ENCODE data around the gene ZNF385B.

Gene ZNF385B

DNA sequence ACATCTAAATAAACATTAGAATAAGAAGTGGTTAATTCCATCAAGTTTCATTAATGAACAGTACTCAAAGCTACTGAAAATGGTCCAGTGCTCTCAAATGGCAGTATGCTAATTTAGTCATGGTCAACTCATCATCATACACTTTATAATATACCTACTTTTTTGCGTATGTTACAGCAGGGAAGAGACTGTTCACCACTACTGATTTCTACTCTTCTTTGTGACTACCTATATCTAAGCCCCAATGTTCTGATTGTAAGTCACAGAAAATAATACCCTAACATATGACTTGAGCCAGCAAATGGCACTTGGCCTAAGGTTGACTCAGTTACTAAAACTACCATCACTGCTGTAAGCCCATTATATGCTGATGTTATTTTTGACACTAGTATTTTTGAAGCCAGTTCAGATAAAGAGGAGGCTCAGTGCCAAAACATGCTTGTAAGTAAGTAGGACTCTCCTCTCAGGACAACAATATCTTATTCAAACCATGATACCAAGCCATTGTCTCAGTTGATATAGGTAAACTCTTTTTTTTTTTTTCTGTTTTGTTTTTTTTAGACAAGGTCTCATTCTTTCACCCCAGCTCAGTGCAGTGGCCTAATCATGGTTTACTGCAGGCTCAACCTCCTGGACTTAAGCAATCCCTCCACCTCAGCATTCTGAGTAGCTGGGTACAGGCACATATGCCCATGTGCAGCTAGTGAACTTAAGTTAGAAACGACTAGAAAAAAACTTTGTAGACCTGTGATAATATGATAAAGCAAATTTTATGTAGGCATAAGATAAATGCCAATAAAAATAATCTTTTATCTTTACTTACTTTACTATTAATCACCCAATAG is 266.9 kb downstream of the ZNF385B start:
- WGBS (ENCODE audit: extremely low coverage, insufficient coverage, insufficient read length), result no CpG with 5 or more reads among the region's 2 CpGs
- no peak overlapping the region for H3K4me2 ChIP-seq (ENCODE audit: low read length)
- no peak overlapping the region for H3K27ac ChIP-seq (ENCODE audit: low read depth, low read length)
- no peak overlapping the region for H4K12ac ChIP-seq (ENCODE audit: low read depth, low read length)
- H3K4me1 ChIP-seq (ENCODE audit: control insufficient read depth in 1 of 2, insufficient read depth in 2 of 2, low read length in 2 of 2), result no peaks in the 10 kb centered on the region
- H3K9ac ChIP-seq (ENCODE audit: low read length), result no peak overlapping the region
- no peaks in the 10 kb centered on the region for H3K9me3 ChIP-seq (ENCODE audit: insufficient read depth, low read depth, low read length)
- H2BK12ac ChIP-seq (ENCODE audit: low read length), result no peak overlapping the region
- no peak overlapping the region for H3K18ac ChIP-seq (ENCODE audit: low read length)
- H3K79me2 ChIP-seq (ENCODE audit: control insufficient read depth, insufficient read depth, low read length, poor library complexity), result no peaks in the 10 kb centered on the region
- no peak overlapping the region for H2BK120ac ChIP-seq (ENCODE audit: insufficient read depth, low read length, poor library complexity)
- no peak overlapping the region for H3K14ac ChIP-seq (ENCODE audit: low read length)
- H4K91ac ChIP-seq (ENCODE audit: low read depth, low read length), result no peak overlapping the region
- H3K27me3 ChIP-seq (ENCODE audit: insufficient read depth, low read length), result no peaks in the 10 kb centered on the region
- no peak overlapping the region for H2AK5ac ChIP-seq (ENCODE audit: low read length)
- no peak for DNase-seq
- no peak overlapping the region for H3K4me3 ChIP-seq (ENCODE audit: low read depth, low read length)
- H3K4ac ChIP-seq (ENCODE audit: low read depth, low read length), result no peak overlapping the region
- no peaks in the 10 kb centered on the region for H3K79me1 ChIP-seq (ENCODE audit: low read length)
- no peak overlapping the region for H2BK5ac ChIP-seq (ENCODE audit: low read depth, low read length, poor library complexity)
- H4K8ac ChIP-seq (ENCODE audit: low read depth, low read length), result no peak overlapping the region
- H3K23ac ChIP-seq (ENCODE audit: low read length), result no peak overlapping the region
- no peak overlapping the region for H2AFZ ChIP-seq (ENCODE audit: insufficient read depth, low read length, poor library complexity)
- no peaks in the 10 kb centered on the region for H3K36me3 ChIP-seq (ENCODE audit: control insufficient read depth in 1 of 2, insufficient read depth in 2 of 2, low read length in 2 of 2)

DNA sequence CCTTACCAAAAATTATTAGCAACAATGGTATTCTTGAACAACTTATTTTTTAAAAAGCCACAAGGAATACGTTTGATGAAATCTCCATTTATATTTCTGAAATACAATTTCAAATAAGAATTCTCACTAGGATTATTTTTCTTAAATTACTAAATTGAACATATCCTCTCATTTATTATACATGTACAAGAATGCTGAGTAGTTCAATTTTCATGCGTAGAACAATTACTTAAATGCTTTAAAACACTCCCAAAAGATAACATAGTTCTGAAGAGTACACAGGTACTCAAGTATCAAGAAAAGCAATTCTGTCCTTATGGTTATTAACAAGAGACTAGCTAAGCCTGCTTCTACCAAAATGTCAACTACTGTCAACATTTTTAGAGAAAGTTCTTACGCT is 268.1 kb downstream of the ZNF385B start:
- H4K8ac ChIP-seq (ENCODE audit: low read depth, low read length), result no peak overlapping the region
- no CpG with 5 or more reads among the region's 3 CpGs for WGBS (ENCODE audit: extremely low coverage, insufficient coverage, insufficient read length)
- no peak overlapping the region for H4K12ac ChIP-seq (ENCODE audit: low read depth, low read length)

DNA sequence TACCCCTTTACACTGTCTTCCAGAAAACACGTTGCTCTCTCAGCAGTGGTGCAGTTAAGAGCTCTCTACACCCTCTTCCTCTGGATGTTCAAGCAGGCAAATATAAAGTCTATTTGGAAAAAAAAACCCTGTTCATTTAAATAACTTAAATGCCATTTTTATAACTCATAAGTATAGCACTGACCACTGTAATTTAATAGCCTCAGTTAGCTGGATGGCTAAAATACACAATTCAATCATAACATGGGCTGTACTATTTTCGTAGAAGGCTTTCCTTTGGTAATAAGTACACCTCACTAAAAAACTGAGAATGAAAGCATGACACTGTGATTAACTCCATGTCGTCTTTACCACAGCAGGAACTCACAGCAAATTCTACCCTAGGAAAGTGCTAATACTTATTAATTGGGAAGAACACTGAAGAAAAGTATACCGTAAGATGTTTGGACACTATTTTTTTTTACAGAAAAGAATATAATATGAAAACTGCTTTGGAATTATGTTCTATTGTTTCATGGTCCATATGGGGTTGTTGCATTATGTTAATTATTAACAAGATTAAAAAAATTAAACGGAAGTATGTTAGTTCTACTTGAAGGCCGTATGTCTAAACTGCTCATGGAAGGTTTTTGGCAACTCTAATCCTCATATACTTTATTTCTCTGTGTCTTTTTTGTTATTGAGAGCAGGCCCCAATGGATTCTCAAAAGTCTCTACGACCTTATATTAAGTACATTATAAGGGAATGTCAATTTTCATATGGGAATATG is 269.1 kb downstream of the ZNF385B start:
- no peaks in the 10 kb centered on the region for H3K36me3 ChIP-seq (ENCODE audit: control insufficient read depth in 1 of 2, insufficient read depth in 2 of 2, low read length in 2 of 2)
- no peak overlapping the region for H3K23ac ChIP-seq (ENCODE audit: low read length)
- no peaks in the 10 kb centered on the region for H3K4me1 ChIP-seq (ENCODE audit: control insufficient read depth in 1 of 2, insufficient read depth in 2 of 2, low read length in 2 of 2)
- no peak overlapping the region for H2BK120ac ChIP-seq (ENCODE audit: insufficient read depth, low read length, poor library complexity)
- H3K9me3 ChIP-seq (ENCODE audit: insufficient read depth, low read depth, low read length), result no peaks in the 10 kb centered on the region
- no CpG with 5 or more reads among the region's 7 CpGs for WGBS (ENCODE audit: extremely low coverage, insufficient coverage, insufficient read length)
- H3K79me1 ChIP-seq (ENCODE audit: low read length), result no peaks in the 10 kb centered on the region
- no peak overlapping the region for H3K14ac ChIP-seq (ENCODE audit: low read length)
- no peak overlapping the region for H3K4ac ChIP-seq (ENCODE audit: low read depth, low read length)
- H3K79me2 ChIP-seq (ENCODE audit: control insufficient read depth, insufficient read depth, low read length, poor library complexity), result no peaks in the 10 kb centered on the region
- no peak overlapping the region for H2BK5ac ChIP-seq (ENCODE audit: low read depth, low read length, poor library complexity)
- no peaks in the 10 kb centered on the region for H3K27me3 ChIP-seq (ENCODE audit: insufficient read depth, low read length)
- H3K9ac ChIP-seq (ENCODE audit: low read length), result no peak overlapping the region
- H3K18ac ChIP-seq (ENCODE audit: low read length), result no peak overlapping the region
- no peak overlapping the region for H4K12ac ChIP-seq (ENCODE audit: low read depth, low read length)
- H3K27ac ChIP-seq (ENCODE audit: low read depth, low read length), result no peak overlapping the region
- H3K4me2 ChIP-seq (ENCODE audit: low read length), result no peak overlapping the region
- no peak overlapping the region for H2BK12ac ChIP-seq (ENCODE audit: low read length)
- no peak overlapping the region for H4K8ac ChIP-seq (ENCODE audit: low read depth, low read length)
- no peak overlapping the region for H3K4me3 ChIP-seq (ENCODE audit: low read depth, low read length)
- H2AFZ ChIP-seq (ENCODE audit: insufficient read depth, low read length, poor library complexity), result no peak overlapping the region
- H4K91ac ChIP-seq (ENCODE audit: low read depth, low read length), result no peak overlapping the region
- no peak for DNase-seq
- no peak overlapping the region for H2AK5ac ChIP-seq (ENCODE audit: low read length)

More for the DNA sequence above, 268.1 kb downstream of the ZNF385B start:
- no peaks in the 10 kb centered on the region for H3K36me3 ChIP-seq (ENCODE audit: control insufficient read depth in 1 of 2, insufficient read depth in 2 of 2, low read length in 2 of 2)
- H3K18ac ChIP-seq (ENCODE audit: low read length), result no peak overlapping the region
- H3K23ac ChIP-seq (ENCODE audit: low read length), result no peak overlapping the region
- H3K27me3 ChIP-seq (ENCODE audit: insufficient read depth, low read length), result no peaks in the 10 kb centered on the region
- no peak overlapping the region for H2BK5ac ChIP-seq (ENCODE audit: low read depth, low read length, poor library complexity)
- no peaks in the 10 kb centered on the region for H3K9me3 ChIP-seq (ENCODE audit: insufficient read depth, low read depth, low read length)
- no peak overlapping the region for H3K14ac ChIP-seq (ENCODE audit: low read length)
- H3K4me1 ChIP-seq (ENCODE audit: control insufficient read depth in 1 of 2, insufficient read depth in 2 of 2, low read length in 2 of 2), result no peaks in the 10 kb centered on the region
- H3K4ac ChIP-seq (ENCODE audit: low read depth, low read length), result no peak overlapping the region
- no peak for DNase-seq
- H3K4me2 ChIP-seq (ENCODE audit: low read length), result no peak overlapping the region
- H2BK120ac ChIP-seq (ENCODE audit: insufficient read depth, low read length, poor library complexity), result no peak overlapping the region
- no peak overlapping the region for H4K91ac ChIP-seq (ENCODE audit: low read depth, low read length)
- no peaks in the 10 kb centered on the region for H3K79me2 ChIP-seq (ENCODE audit: control insufficient read depth, insufficient read depth, low read length, poor library complexity)
- H3K4me3 ChIP-seq (ENCODE audit: low read depth, low read length), result no peak overlapping the region
- H2BK12ac ChIP-seq (ENCODE audit: low read length), result no peak overlapping the region
- no peaks in the 10 kb centered on the region for H3K79me1 ChIP-seq (ENCODE audit: low read length)
- H3K27ac ChIP-seq (ENCODE audit: low read depth, low read length), result no peak overlapping the region
- no peak overlapping the region for H2AFZ ChIP-seq (ENCODE audit: insufficient read depth, low read length, poor library complexity)
- H3K9ac ChIP-seq (ENCODE audit: low read length), result no peak overlapping the region
- no peak overlapping the region for H2AK5ac ChIP-seq (ENCODE audit: low read length)

DNA sequence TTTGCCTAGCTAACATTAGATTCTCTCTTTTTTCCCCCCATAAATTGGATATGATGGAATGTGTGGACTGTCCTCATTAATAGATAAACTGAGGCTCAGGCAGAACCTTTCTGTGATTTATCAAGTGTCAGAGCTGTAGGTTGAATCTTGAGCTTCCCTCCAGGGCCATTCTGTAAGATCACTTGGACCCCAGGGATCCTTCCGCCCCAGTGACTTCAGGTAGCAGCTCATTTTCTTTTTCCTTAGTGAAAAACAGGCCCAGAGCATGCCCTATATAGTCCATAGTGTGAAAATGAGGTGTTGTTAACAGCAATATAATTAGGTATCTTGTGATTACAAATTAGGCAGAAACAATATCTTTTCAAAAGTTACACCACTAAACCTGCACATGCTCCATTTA is 269.7 kb downstream of the ZNF385B start:
- Histone ChIP-seq H4K8ac (ENCODE audit: low read depth, low read length) (no peak overlapping the region), H3K4me2 (ENCODE audit: low read length) (no peak overlapping the region), H3K4me1 (ENCODE audit: control insufficient read depth in 1 of 2, insufficient read depth in 2 of 2, low read length in 2 of 2) (no peaks in the 10 kb centered on the region), H2AK5ac (ENCODE audit: low read length) (no peak overlapping the region), H3K4me3 (ENCODE audit: low read depth, low read length) (no peak overlapping the region), H3K79me1 (ENCODE audit: low read length) (no peaks in the 10 kb centered on the region), H2BK5ac (ENCODE audit: low read depth, low read length, poor library complexity) (no peak overlapping the region), H3K9ac (ENCODE audit: low read length) (no peak overlapping the region), H3K9me3 (ENCODE audit: insufficient read depth, low read depth, low read length) (no peaks in the 10 kb centered on the region), H3K14ac (ENCODE audit: low read length) (no peak overlapping the region), H3K18ac (ENCODE audit: low read length) (no peak overlapping the region), H2BK12ac (ENCODE audit: low read length) (no peak overlapping the region), H3K27ac (ENCODE audit: low read depth, low read length) (no peak overlapping the region), H3K23ac (ENCODE audit: low read length) (no peak overlapping the region), H2AFZ (ENCODE audit: insufficient read depth, low read length, poor library complexity) (no peak overlapping the region), H4K12ac (ENCODE audit: low read depth, low read length) (no peak overlapping the region), H3K27me3 (ENCODE audit: insufficient read depth, low read length) (no peaks in the 10 kb centered on the region), H3K79me2 (ENCODE audit: control insufficient read depth, insufficient read depth, low read length, poor library complexity) (no peaks in the 10 kb centered on the region), H4K91ac (ENCODE audit: low read depth, low read length) (no peak overlapping the region), H2BK120ac (ENCODE audit: insufficient read depth, low read length, poor library complexity) (no peak overlapping the region), H3K4ac (ENCODE audit: low read depth, low read length) (no peak overlapping the region), H3K36me3 (ENCODE audit: control insufficient read depth in 1 of 2, insufficient read depth in 2 of 2, low read length in 2 of 2) (no peaks in the 10 kb centered on the region)
- no CpG with 5 or more reads among the region's 1 CpG for WGBS (ENCODE audit: extremely low coverage, insufficient coverage, insufficient read length)
- DNase-seq, result no peak
